Activated T-helper 1 cell treated with anti-CD3 and anti-CD28 coated beads, Interleukin-2, amount 50 U/mL, for 16 hours (primary cell): Measurements from ENCODE around the gene EPPIN.
"Not testable (repeated sequence)": the region's sequence is repeated elsewhere in the genome, so short reads cannot be mapped to it uniquely, and the experiment has no call there.

ENCODE experiments used
- DNase-seq, 2 donors: peaks; one replicate each; pipeline ENCODE4 v3.0.0-alpha.2; 2020; ENCODE audit warnings: low read depth in 1 of 2, low spot score in 1 of 2

The EPPIN gene

GRCh38 chr20:45547206-45547770 is at the start of gene EPPIN:
Gene EPPIN, minus strand, starts transcription at chr20:45547401. Its CDS starts 44 bp downstream, at chr20:45547357.
- DNase-seq, result no peak

- DNase-seq, result no peak
Measured at GRCh38 chr20:45595235-45595634, 48.0 kb upstream of the EPPIN start.

GRCh38 chr20:45593498-45593897 is 46.3 kb upstream of the EPPIN start:
- DNase-seq, result no peak

- no peak for DNase-seq
Measured at GRCh38 chr20:45592574-45593189, 45.5 kb upstream of the EPPIN start.

- DNase-seq, result no peak
Measured at GRCh38 chr20:45589725-45590124, 42.5 kb upstream of the EPPIN start.

GRCh38 chr20:45588800-45589199 is 41.6 kb upstream of the EPPIN start:
- no peak for DNase-seq

- not testable (repeated sequence) for DNase-seq
Measured at GRCh38 chr20:45585986-45586385, 38.8 kb upstream of the EPPIN start.

GRCh38 chr20:45584294-45584693 is 37.1 kb upstream of the EPPIN start:
- DNase-seq, result not testable (repeated sequence)

- DNase-seq, result no peak
Measured at GRCh38 chr20:45583502-45583901, 36.3 kb upstream of the EPPIN start.

GRCh38 chr20:45581702-45582101 is 34.5 kb upstream of the EPPIN start:
- no peak for DNase-seq

GRCh38 chr20:45579184-45579583 is 32.0 kb upstream of the EPPIN start, which contains the start of gene WFDC8:
Gene WFDC8, minus strand, starts transcription at chr20:45579284. Its CDS starts 37 bp downstream, at chr20:45579247.
- DNase-seq, result no peak

- DNase-seq, result no peak
Measured at GRCh38 chr20:45578231-45578630, 31.0 kb upstream of the EPPIN start.

GRCh38 chr20:45576995-45577394 is 29.8 kb upstream of the EPPIN start:
- no peak for DNase-seq

GRCh38 chr20:45575931-45576330 is 28.7 kb upstream of the EPPIN start:
- DNase-seq, result no peak

GRCh38 chr20:45569650-45570049 is 22.4 kb upstream of the EPPIN start:
- not testable (repeated sequence) for DNase-seq

GRCh38 chr20:45564760-45565276 is 17.6 kb upstream of the EPPIN start:
- no peak for DNase-seq

GRCh38 chr20:45555198-45555597 is 8.0 kb upstream of the EPPIN start:
- no peak for DNase-seq

- no peak for DNase-seq
Measured at GRCh38 chr20:45552456-45552855, 5.3 kb upstream of the EPPIN start.

- no peak for DNase-seq
Measured at GRCh38 chr20:45550765-45551164, 3.6 kb upstream of the EPPIN start.

GRCh38 chr20:45548410-45548809 is 1.2 kb upstream of the EPPIN start:
- no peak for DNase-seq

GRCh38 chr20:45545754-45546453 is 1.3 kb downstream of the EPPIN start:
- no peak for DNase-seq

GRCh38 chr20:45545351-45545750 is 1.9 kb downstream of the EPPIN start:
- DNase-seq, result no peak
